AG08395 (cell line): ENCODE results near the gene FBRSL1.
"Not testable (repeated sequence)": the region's sequence is repeated elsewhere in the genome, so short reads cannot be mapped to it uniquely, and the experiment has no call there.

Experiments used
- DNase-seq: peaks from one replicate; pipeline ENCODE4 v3.0.0; 2012; ENCODE audit warnings: mixed read lengths, low spot score

Gene FBRSL1

GRCh38 chr12:132525833-132526455 is 36.0 kb downstream of the FBRSL1 start:
- DNase-seq, result no peak

- DNase-seq, result no peak
These were observed 37.4 kb downstream of the FBRSL1 start for GRCh38 chr12:132527186-132527882.

- DNase-seq, result no peak
These were observed 37.9 kb downstream of the FBRSL1 start for GRCh38 chr12:132527883-132528264.

GRCh38 chr12:132528564-132529106 is 38.7 kb downstream of the FBRSL1 start:
- no peak for DNase-seq

- DNase-seq, result no peak
These were observed 39.3 kb downstream of the FBRSL1 start for GRCh38 chr12:132529156-132529839.

- DNase-seq, result no peak
These were observed 40.0 kb downstream of the FBRSL1 start for GRCh38 chr12:132529906-132530305.

GRCh38 chr12:132530447-132530846 is 40.5 kb downstream of the FBRSL1 start:
- DNase-seq, result no peak

GRCh38 chr12:132530851-132531250 is 40.9 kb downstream of the FBRSL1 start:
- no peak for DNase-seq

- DNase-seq, result not testable (repeated sequence)
These were observed 43.0 kb downstream of the FBRSL1 start for GRCh38 chr12:132532711-132533583.

GRCh38 chr12:132533584-132533958 is 43.6 kb downstream of the FBRSL1 start:
- DNase-seq, result no peak

- no peak for DNase-seq
These were observed 44.1 kb downstream of the FBRSL1 start for GRCh38 chr12:132534076-132534475.

- DNase-seq, result no peak
These were observed 45.1 kb downstream of the FBRSL1 start for GRCh38 chr12:132535019-132535418.

- no peak for DNase-seq
These were observed 46.3 kb downstream of the FBRSL1 start for GRCh38 chr12:132536102-132536876.

GRCh38 chr12:132537049-132537448 is 47.1 kb downstream of the FBRSL1 start:
- no peak for DNase-seq

GRCh38 chr12:132537836-132538662 is 48.1 kb downstream of the FBRSL1 start:
- no peak for DNase-seq

- DNase-seq, result no peak
These were observed 48.7 kb downstream of the FBRSL1 start for GRCh38 chr12:132538663-132538990.

- no peak for DNase-seq
These were observed 49.2 kb downstream of the FBRSL1 start for GRCh38 chr12:132539016-132539773.

GRCh38 chr12:132540436-132540835 is 50.5 kb downstream of the FBRSL1 start:
- DNase-seq, result no peak

GRCh38 chr12:132541200-132541599 is 51.2 kb downstream of the FBRSL1 start:
- no peak for DNase-seq

GRCh38 chr12:132541996-132542395 is 52.0 kb downstream of the FBRSL1 start:
- no peak for DNase-seq
